Mesenchymal stem cell (in vitro differentiated cells and primary cell): Measurements from ENCODE around the gene ATP8B4.

Source experiments
- DNase-seq: peaks from one replicate; pipeline ENCODE4 v3.0.0-alpha.2; 2013
- H2AFZ ChIP-seq: one replicate; pipeline ENCODE4 v1.6.1; 2013; ENCODE audit warnings: low read depth, mild to moderate bottlenecking, control low read depth, inconsistent platforms, low read length, moderate library complexity
- H2AK5ac ChIP-seq: 2 replicates; pipeline ENCODE4 v1.6.1; 2013; ENCODE audit warnings: low read length, moderate library complexity, mild to moderate bottlenecking, inconsistent platforms; ENCODE audit not compliant: severe bottlenecking
- H2BK120ac ChIP-seq: one replicate; pipeline ENCODE4 v1.6.1; 2013; ENCODE audit warnings: low read depth, mild to moderate bottlenecking, inconsistent platforms, low read length, moderate library complexity
- H2BK12ac ChIP-seq, 2 experiments: one replicate each; pipeline ENCODE4 v1.6.1; 2013; ENCODE audit warnings: inconsistent platforms in 2 of 2, low read length in 2 of 2, mild to moderate bottlenecking in 2 of 2, moderate library complexity in 2 of 2, control low read depth in 1 of 2
- H2BK15ac ChIP-seq: one replicate; pipeline ENCODE4 v1.6.1; 2013; ENCODE audit warnings: mild to moderate bottlenecking, low read depth, inconsistent platforms; ENCODE audit not compliant: poor library complexity, severe bottlenecking
- H2BK5ac ChIP-seq: 2 replicates; pipeline ENCODE4 v1.6.1; 2013; ENCODE audit warnings: low read depth, mild to moderate bottlenecking, low read length, control low read depth, inconsistent platforms; ENCODE audit not compliant: poor library complexity, severe bottlenecking
- H3K14ac ChIP-seq, 2 experiments: one replicate each; pipeline ENCODE4 v1.6.1; 2013; ENCODE audit warnings: inconsistent platforms in 2 of 2, low read length in 2 of 2, control low read depth in 1 of 2, mild to moderate bottlenecking in 1 of 2, moderate library complexity in 1 of 2
- H3K18ac ChIP-seq, 2 experiments: one replicate each; pipeline ENCODE4 v1.6.1; 2013; ENCODE audit warnings: inconsistent platforms in 2 of 2, low read length in 2 of 2, control low read depth in 1 of 2, low read depth in 1 of 2, mild to moderate bottlenecking in 1 of 2
- H3K23ac ChIP-seq, 2 experiments: one replicate each; pipeline ENCODE4 v1.6.1; 2013; ENCODE audit warnings: inconsistent platforms in 2 of 2, low read length in 2 of 2, mild to moderate bottlenecking in 2 of 2, moderate library complexity in 2 of 2, control low read depth in 1 of 2
- H3K27ac ChIP-seq: 2 replicates; pipeline ENCODE4 v1.5.1; 2013; ENCODE audit warnings: mild to moderate bottlenecking, moderate library complexity, low read length, control low read depth, inconsistent platforms; ENCODE audit not compliant: poor library complexity, severe bottlenecking
- H3K27me3 ChIP-seq, 2 experiments: 2 replicates each; pipeline versions ENCODE4 v1.6.1 to v1.7.0; 2013; ENCODE audit warnings: low read length in 2 of 2, mild to moderate bottlenecking in 2 of 2, moderate library complexity in 2 of 2, control low read depth in 1 of 2, inconsistent platforms in 1 of 2; ENCODE audit not compliant: control insufficient read depth in 1 of 2, insufficient read depth in 1 of 2
- H3K36me3 ChIP-seq, 2 experiments: 2 replicates each; pipeline versions ENCODE4 v1.6.1 to v1.7.0; 2013; ENCODE audit warnings: low read length in 2 of 2, control low read depth in 1 of 2, inconsistent platforms in 1 of 2, low read depth in 1 of 2, mild to moderate bottlenecking in 1 of 2; ENCODE audit not compliant: insufficient read depth in 2 of 2, control insufficient read depth in 1 of 2
- H3K4ac ChIP-seq, 2 experiments: one replicate each; pipeline ENCODE4 v1.6.1; 2013; ENCODE audit warnings: inconsistent platforms in 2 of 2, low read length in 2 of 2, mild to moderate bottlenecking in 2 of 2, moderate library complexity in 2 of 2, control low read depth in 1 of 2, low read depth in 1 of 2
- H3K4me1 ChIP-seq: 2 replicates; pipeline ENCODE4 v1.6.1; 2013; ENCODE audit warnings: low read depth, low read length, control low read depth; ENCODE audit not compliant: control insufficient read depth, insufficient read depth
- H3K4me2 ChIP-seq: 2 replicates; pipeline ENCODE4 v1.6.1; 2013; ENCODE audit warnings: low read length, mild to moderate bottlenecking, inconsistent platforms; ENCODE audit not compliant: poor library complexity, severe bottlenecking
- H3K4me3 ChIP-seq, 2 experiments: 2 replicates each; pipeline versions ENCODE4 v1.5.1 to v1.7.0; 2013; ENCODE audit warnings: low read length in 2 of 2, mild to moderate bottlenecking in 2 of 2, control low read depth in 1 of 2, low read depth in 1 of 2; ENCODE audit not compliant: insufficient read depth in 1 of 2
- H3K79me1 ChIP-seq: replicated peaks from 2 replicates; pipeline ENCODE4 v1.6.1; 2013; ENCODE audit warnings: mild to moderate bottlenecking, control low read depth, low read length, inconsistent platforms; ENCODE audit not compliant: poor library complexity, severe bottlenecking
- H3K9ac ChIP-seq: 2 replicates; pipeline ENCODE4 v1.7.0; 2013; ENCODE audit warnings: mild to moderate bottlenecking, low read length, moderate library complexity
- H3K9me3 ChIP-seq: 2 replicates; pipeline ENCODE4 v1.7.0; 2013; ENCODE audit warnings: mild to moderate bottlenecking, low read length; ENCODE audit not compliant: control insufficient read depth
- H4K8ac ChIP-seq: one replicate; pipeline ENCODE4 v1.6.1; 2013; ENCODE audit warnings: inconsistent platforms, mild to moderate bottlenecking, low read length, moderate library complexity
- H4K91ac ChIP-seq: one replicate; pipeline ENCODE4 v1.6.1; 2013; ENCODE audit warnings: mild to moderate bottlenecking, low read length, inconsistent platforms
- WGBS: methylation state at CpG from one replicate; pipeline ENCODE4 v1.1.7; 2013; ENCODE audit warnings: mixed read lengths; 5-methylcytosine and 5-hydroxymethylcytosine counted together

ATP8B4 gene

GRCh38 chr15:50050986-50051743 lies 67.9 kb downstream of the ATP8B4 start:
- Histone ChIP-seq H2AK5ac (no peak overlapping the region), H4K8ac (no peak overlapping the region), H3K4me1 (no peaks in the 10 kb centered on the region), H2AFZ (no peak overlapping the region), H3K4me2 (no peak overlapping the region), H4K91ac (no peak overlapping the region), H3K9me3 (no peaks in the 10 kb centered on the region), H3K9ac (peak overlapping the region; percentile 85), H3K27ac (no peak overlapping the region), H3K27me3 (no peaks in the 10 kb centered on the region), H3K4me3 (no peak overlapping the region), H3K4ac (no peak overlapping the region), H3K79me1 (no peaks in the 10 kb centered on the region), H2BK15ac (no peak overlapping the region), H3K14ac (no peak overlapping the region), H3K18ac (no peak overlapping the region), H2BK120ac (no peak overlapping the region), H3K36me3 (no peaks in the 10 kb centered on the region), H2BK5ac (no peak overlapping the region), H3K23ac (no peak overlapping the region), H2BK12ac (no peak overlapping the region)
- DNase-seq = peak; percentile 27
- WGBS = 96% methylated on average over 4 of the region's 5 CpGs

- no peaks in the 10 kb centered on the region for H3K79me1 ChIP-seq
- DNase-seq = peak; percentile 69
- peak overlapping the region; percentile 3 for H3K9ac ChIP-seq
- no peak overlapping the region for H3K4me3 ChIP-seq
- H2BK12ac ChIP-seq = no peak overlapping the region
- H2AK5ac ChIP-seq = no peak overlapping the region
- no peaks in the 10 kb centered on the region for H3K4me1 ChIP-seq
- no peak overlapping the region for H3K4me2 ChIP-seq
- H4K91ac ChIP-seq = no peak overlapping the region
- H2BK15ac ChIP-seq = no peak overlapping the region
- no peaks in the 10 kb centered on the region for H3K36me3 ChIP-seq
- H2AFZ ChIP-seq = no peak overlapping the region
- H3K4ac ChIP-seq = no peak overlapping the region
- H3K9me3 ChIP-seq = no peaks in the 10 kb centered on the region
- no peak overlapping the region for H2BK5ac ChIP-seq
- H3K18ac ChIP-seq = no peak overlapping the region
- H4K8ac ChIP-seq = no peak overlapping the region
- H3K27me3 ChIP-seq = no peaks in the 10 kb centered on the region
- no peak overlapping the region for H3K27ac ChIP-seq
- no peak overlapping the region for H3K23ac ChIP-seq
- H3K14ac ChIP-seq = no peak overlapping the region
- H2BK120ac ChIP-seq = no peak overlapping the region
Measured at GRCh38 chr15:50049871-50050270, 69.2 kb downstream of the ATP8B4 start.

GRCh38 chr15:50046867-50047266 lies 72.2 kb downstream of the ATP8B4 start:
- no peak overlapping the region for H2AFZ ChIP-seq
- DNase-seq = peak; percentile 29
- H4K91ac ChIP-seq = no peak overlapping the region
- no peak overlapping the region for H3K4me3 ChIP-seq
- H2BK15ac ChIP-seq = no peak overlapping the region
- H3K4me1 ChIP-seq = no peaks in the 10 kb centered on the region
- H3K4ac ChIP-seq = no peak overlapping the region
- peaks cover 14% of the 10 kb centered on the region for H3K9me3 ChIP-seq
- H3K79me1 ChIP-seq = no peaks in the 10 kb centered on the region
- no peak overlapping the region for H2BK12ac ChIP-seq
- no peak overlapping the region for H4K8ac ChIP-seq
- H2BK120ac ChIP-seq = no peak overlapping the region
- H3K27ac ChIP-seq = no peak overlapping the region
- peaks cover 0 to 4% of the 10 kb centered on the region in 2 experiments for H3K36me3 ChIP-seq
- H3K9ac ChIP-seq = peak overlapping the region; percentile 32
- H3K18ac ChIP-seq = no peak overlapping the region
- H2BK5ac ChIP-seq = no peak overlapping the region
- no peak overlapping the region for H3K14ac ChIP-seq
- no peaks in the 10 kb centered on the region for H3K27me3 ChIP-seq
- no peak overlapping the region for H2AK5ac ChIP-seq
- WGBS = no CpG with 5 or more reads among the region's 2 CpGs
- H3K4me2 ChIP-seq = no peak overlapping the region
- no peak overlapping the region for H3K23ac ChIP-seq

GRCh38 chr15:50046159-50046558 lies 72.9 kb downstream of the ATP8B4 start:
- H3K23ac ChIP-seq = no peak overlapping the region
- no peak overlapping the region for H3K18ac ChIP-seq
- no peak overlapping the region for H4K91ac ChIP-seq
- no peaks in the 10 kb centered on the region for H3K79me1 ChIP-seq
- H3K27ac ChIP-seq = no peak overlapping the region
- H2BK12ac ChIP-seq = no peak overlapping the region
- H3K14ac ChIP-seq = no peak overlapping the region
- H3K9ac ChIP-seq = no peak overlapping the region
- no peak overlapping the region for H2BK15ac ChIP-seq
- H2BK120ac ChIP-seq = no peak overlapping the region
- no peak overlapping the region for H3K4me2 ChIP-seq
- no peak overlapping the region for H4K8ac ChIP-seq
- H3K36me3 ChIP-seq = peaks cover 0 to 4% of the 10 kb centered on the region in 2 experiments
- DNase-seq = no peak
- H3K4ac ChIP-seq = no peak overlapping the region
- H3K9me3 ChIP-seq = peaks cover 14% of the 10 kb centered on the region
- 83% methylated on average over 1 of the region's 1 CpG for WGBS
- H3K4me1 ChIP-seq = no peaks in the 10 kb centered on the region
- no peak overlapping the region for H2AK5ac ChIP-seq
- H3K4me3 ChIP-seq = no peak overlapping the region
- H2AFZ ChIP-seq = no peak overlapping the region
- no peaks in the 10 kb centered on the region for H3K27me3 ChIP-seq
- no peak overlapping the region for H2BK5ac ChIP-seq
